Cerebellar nuclear complex (tissue), 1 donor: ENCODE measurements around the gene KRT76.
"Not testable (repeated sequence)": the region's sequence is repeated elsewhere in the genome, so short reads cannot be mapped to it uniquely, and the experiment has no call there.

ENCODE experiments used
- DNase-seq, 2 experiments: peaks; one replicate each; lab custom pipeline; 2025; lab: John Stamatoyannopoulos, UW

The KRT76 gene

DNA sequence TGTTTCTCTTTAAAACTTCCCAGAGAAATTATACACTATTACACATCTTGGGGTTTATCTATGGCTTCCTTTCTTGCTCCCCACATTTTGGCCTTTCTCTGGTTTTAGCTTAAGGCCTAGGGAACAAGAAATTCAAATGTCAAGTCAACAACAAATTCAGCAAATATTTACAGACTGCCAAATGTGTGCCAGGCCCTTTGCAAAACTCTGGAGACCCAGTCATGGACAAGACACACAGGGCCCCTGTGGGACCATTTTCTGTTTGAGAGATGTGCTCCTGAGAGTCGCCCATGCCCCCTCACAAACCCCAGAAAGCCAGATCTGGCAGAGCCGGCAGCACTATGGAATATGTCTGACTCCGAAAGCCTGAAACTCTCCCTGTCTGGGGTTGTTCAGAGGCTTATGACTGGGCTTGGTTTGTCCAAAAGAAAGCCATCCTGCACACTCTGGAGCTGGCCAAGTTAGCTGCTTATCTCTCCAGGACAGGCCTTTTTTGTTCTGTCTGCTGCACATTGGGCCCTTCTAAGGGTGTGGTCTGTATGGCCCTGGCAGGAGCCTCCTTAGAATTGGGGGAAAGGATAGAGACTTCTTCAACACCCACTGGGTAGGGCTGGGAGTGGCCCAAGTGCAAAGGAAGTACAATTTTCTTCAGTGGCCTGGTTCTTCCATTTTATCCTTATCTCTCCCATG lies 19.8 kb upstream of the KRT76 start:
- DNase-seq = no peak

DNA sequence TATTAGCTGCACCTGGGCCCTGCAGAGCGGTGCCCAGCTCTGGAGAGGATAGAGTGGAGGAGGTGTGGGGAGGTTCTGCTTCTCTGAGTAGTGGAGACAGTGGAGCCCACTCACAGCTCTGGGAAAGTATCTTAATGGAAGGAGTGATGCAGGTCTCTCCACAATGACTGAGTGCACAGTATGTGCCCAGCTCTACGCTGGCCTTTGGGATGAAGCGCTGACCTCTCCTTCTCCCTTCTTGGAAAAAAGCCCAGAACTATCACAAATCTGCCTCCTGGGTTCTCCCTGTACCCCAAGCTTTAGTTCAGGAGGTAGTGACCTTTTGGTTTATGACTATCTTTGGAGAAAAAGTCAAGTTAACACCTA lies 19.3 kb upstream of the KRT76 start:
- no peak for DNase-seq

DNA sequence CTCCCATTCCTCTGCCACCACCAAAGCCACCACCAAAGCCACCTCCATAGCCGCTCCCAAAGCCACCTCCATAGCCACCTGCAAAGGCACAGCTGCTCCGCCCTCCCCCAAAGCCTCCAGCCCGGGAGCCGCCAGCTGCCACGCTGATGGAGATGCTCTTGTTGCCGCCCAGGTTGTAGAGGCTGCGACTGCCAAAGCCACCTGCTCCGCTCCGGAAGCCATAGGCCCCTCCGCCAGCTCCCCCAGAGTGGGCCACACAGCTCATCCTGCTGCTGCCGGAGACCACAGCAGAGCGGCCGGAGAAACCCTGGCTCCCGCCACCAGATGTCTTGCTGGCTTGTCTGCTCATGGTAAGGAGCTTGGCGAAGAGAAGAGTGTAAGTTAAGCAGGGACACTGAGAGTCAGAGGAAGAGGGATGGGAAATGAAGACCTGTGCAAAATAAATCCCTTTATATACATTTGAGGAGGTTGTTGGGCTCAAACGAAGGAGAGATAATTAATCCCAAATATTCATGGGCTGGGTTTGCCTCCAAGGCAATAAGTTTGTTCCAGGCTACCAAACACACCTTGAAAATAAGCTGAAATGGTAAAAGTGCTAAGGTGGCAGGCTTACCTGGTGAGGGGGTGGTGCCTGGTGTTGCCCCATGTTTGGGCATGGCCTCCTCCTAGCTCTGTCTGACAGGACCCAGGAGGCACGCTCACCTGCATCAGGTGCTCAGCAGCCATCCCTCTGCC lies 18.7 kb upstream of the KRT76 start, which contains the start of gene KRT3:
Gene KRT3 (minus strand): TSS at position 424 of the 735 bp plus-strand sequence. CDS start 75 bp downstream, at position 349.
- no peak for DNase-seq

- DNase-seq = not testable (repeated sequence)
These were observed 18.2 kb upstream of the KRT76 start for GRCh38 chr12:52795332-52795674.

GRCh38 chr12:52794479-52795331 lies 17.6 kb upstream of the KRT76 start:
- DNase-seq = no peak

DNA sequence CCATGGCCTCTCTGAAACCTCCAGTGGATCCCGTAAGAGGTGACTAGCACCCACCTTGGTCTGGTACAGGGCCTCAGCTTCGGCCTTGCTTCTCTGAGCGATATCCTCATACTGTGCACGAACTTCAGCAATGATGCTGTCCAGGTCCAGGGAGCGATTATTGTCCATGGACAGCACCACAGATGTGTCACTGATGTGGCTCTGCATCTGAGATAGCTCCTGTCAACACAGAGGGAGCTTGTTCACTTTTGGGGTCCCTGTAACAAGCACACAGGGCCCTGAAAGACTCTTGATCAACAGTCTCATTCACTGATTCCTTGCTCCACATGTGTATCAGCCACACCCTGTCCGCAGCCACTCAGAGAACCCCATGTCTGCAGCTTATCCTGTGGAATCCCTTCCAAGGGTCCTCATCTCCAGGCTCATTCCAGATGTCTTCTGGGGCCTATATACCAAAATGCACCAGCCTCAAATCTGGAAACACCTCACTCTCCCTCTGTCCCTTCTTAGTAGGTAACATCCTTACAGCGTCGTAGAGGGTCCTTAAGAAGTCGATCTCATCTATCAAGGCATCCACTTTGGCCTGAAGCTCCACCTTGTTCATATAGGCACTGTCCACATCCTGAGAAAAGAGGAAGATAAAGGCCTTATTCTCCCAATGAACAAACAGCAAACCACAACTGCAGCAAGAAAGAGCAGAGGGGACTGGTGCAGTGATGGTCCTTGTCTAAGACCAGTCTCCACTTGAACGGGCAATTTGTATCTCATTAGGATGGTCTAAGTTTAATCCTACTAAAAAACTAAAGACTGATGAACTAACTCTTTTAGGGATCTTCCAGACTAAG lies 15.3 kb upstream of the KRT76 start:
- no peak for DNase-seq

DNA sequence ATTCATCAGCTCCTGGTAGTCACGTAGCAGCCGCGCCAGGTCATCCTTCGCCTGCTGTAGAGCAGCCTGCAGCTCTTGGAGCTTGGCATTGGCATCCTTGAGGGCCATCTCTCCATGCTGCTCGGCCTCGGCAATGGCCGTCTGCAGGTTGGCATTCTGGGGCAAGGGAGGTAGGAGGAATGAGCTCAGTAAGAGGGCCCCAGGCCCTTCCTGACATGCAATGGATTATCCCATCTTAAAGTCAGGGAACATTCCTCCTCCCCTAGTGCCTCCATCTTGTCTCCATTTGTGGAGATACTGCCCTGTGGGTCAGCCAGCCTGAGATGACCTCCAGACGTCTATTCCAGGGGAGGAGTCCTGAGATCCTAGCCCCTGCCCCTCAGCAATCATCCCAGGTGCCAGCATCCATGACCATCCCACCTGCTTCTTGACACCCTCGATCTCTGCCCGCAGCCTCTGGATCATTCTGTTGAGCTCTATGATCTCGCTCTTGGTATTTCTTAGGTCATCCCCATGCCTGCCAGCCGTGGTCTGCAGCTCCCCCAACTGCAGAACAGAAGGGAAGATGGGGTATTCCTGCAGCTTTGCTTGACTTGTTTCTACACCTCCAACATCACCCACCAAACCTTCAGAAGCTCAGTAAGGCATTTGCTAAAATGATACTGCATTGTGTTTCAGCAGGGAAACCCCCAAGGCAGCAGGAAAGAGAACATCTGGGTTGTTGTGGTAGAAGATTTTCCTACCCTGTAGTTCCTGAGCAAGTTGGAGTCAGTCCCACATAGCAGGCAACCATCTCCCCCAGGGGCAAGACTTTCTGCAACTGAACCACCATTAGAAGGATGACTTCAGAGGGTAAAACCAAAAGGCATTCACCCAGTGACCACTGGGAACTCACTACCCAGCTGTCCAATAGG lies 14.4 kb upstream of the KRT76 start:
- DNase-seq = no peak

- DNase-seq = no peak
These were observed 13.5 kb upstream of the KRT76 start for GRCh38 chr12:52790427-52791270.

DNA sequence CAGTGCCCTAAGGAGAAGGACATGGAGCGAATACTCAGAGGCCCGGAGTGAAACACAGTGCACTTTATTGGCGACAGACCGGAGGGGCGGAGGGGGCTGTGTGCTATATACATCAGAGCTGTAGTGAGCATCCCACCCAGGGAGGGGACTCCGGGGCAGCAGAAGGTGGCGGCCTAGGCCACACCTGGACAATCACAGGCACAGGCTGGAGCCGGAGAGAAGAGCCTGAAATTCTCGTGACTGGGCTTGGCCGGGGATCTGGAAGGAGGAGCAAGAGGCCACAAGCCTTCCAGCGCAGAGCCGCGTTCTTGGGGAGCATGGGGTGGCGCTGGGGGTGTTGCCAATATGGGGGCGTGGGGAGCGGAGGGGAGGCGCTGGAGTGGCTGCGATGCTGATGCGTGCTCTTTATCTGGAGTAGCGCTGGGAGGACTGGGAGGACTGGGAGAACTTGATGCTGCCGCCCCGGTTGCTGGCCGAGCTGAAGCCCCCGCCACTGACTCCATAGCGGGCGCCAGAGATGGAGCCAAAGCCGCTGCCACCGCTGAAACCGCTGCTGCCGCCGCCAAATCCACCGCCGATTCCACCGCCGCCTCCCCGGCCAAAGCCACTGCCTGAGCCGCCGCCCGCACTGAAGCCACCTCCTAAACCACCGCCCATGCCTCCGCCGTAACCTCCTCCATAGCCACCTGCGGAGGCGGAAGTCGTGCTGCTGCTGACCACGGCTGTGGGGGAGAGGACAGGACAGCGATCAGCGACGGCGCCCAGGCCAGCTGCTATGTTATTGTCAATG lies 12.7 kb upstream of the KRT76 start:
- DNase-seq = no peak

DNA sequence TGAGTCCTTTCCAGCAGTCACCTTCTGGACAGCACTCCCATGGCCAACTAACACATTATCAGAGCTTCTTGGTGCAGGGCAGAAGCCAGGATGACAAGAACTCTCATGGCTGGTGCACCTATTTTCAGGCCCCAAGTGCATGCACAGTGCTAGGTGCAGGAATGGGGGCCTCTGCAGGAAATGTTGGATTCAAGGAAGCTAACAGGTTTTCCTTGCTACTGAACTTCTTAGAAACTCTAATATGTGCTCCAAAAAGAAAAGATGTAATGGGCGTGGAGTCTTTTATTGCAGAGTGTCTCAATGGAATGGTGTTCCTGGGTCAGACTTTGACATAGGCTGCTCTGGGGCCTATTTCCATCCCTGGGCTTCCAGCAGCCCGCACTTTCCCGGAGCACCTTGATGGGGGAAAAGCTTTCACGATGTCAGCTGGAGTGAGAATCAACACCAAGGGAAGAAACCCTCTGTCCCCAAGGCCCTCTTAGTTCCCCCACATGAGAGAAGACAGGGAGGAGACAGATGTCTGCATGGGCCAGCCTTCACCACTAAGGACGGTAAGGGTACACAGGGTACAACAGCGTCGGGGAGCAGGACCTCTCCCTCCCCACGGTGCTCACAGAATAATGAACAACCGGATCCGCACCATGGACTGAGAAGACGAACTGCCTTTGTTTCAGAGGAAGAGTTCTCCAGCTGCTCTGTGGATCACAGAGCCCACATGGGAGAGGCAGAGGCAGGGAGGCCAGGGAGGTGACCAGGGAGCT lies 11.9 kb upstream of the KRT76 start:
- DNase-seq = no peak

- DNase-seq = no peak
These were observed 11.2 kb upstream of the KRT76 start for GRCh38 chr12:52788192-52788875.

DNA sequence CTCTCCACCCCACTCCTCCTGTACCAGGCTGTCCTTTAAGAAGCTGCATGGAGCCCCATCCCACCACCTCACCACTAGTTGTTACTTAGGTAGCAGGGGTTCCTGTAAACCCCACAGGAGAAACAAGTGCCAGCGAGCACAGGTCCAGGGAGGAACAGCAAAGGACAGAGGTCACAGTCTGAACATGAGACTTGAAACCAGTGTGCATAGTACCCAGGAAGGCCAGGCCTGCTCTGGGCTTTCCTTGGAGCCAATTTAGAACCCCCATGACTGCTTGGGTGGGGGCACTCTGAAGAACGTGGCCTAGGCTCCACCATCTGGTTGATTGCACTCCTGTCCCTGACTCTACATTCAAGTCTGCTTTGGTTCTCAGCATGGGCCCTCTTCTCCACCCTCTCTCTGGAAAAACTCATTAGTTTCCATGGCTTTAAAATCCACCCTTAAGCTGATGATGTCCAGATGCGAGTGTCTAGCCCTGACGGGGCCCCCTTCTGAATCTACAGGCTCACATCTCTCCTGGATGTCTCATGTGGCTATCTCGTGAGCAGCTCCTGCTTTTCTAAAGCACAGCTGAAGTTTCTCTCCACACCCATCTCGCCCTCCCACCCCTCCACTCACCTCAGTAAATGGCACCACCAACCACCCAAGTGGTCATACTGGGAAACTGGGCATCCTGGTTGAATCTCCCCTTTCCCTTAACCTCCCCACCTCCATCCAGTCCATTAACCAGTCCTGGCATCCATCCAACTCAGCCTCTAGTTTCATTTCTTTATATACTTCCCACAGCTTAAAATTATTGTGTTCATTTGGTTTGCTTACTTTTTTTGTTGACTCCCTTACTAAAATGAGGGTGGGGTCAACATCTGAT lies 10.4 kb upstream of the KRT76 start:
- no peak for DNase-seq

GRCh38 chr12:52784909-52785308 lies 7.8 kb upstream of the KRT76 start:
- DNase-seq = no peak

GRCh38 chr12:52783563-52784316 lies 6.6 kb upstream of the KRT76 start:
- DNase-seq = no peak

GRCh38 chr12:52782502-52782901 lies 5.4 kb upstream of the KRT76 start:
- DNase-seq = no peak
